Measurements from ENCODE around the gene MAP3K9. TPM values are rescaled to one million over a fixed set of nuclear protein-coding genes. Genes with fewer than 3 reads are reported as not detected.

The MAP3K9 gene
- total RNA-seq, result 10 to 100 TPM in 1 of 2 donors, 1 to 10 TPM in 1; 5.4 to 14.0 TPM
- polyA plus RNA-seq, result 1 to 10 TPM; 2.3 to 3.1 TPM
- long read RNA-seq, donor 1, result 0 reads
- long read RNA-seq, donor 2, result 0 reads
- long read RNA-seq, donor 3, result 0 reads
- long read RNA-seq, donor 4, result 0 reads
- long read RNA-seq, donor 5, result 0 reads

GRCh38 chr14:70809225-70810219, at the start of gene MAP3K9:
MAP3K9 (minus strand) TSS chr14:70809513; CDS start chr14:70809171, 342 bp downstream.
- H3K27ac ChIP-seq (ENCODE audit: low read depth in 1 of 2, low read length in 1 of 2), result peak within 1 kb of the TSS in 1 of 2 donors; percentile 86

GRCh38 chr14:70858641-70859040, 49.3 kb upstream of the MAP3K9 start:
- no peak overlapping the region for H3K4me3 ChIP-seq
- no peak for DNase-seq
- H3K4me1 ChIP-seq (ENCODE audit: control insufficient read depth in 5 of 5, insufficient read depth in 5 of 5, low read length in 5 of 5), result no peaks in the 10 kb centered on the region
- TF ChIP-seq CTCF (IDR thresholded peaks at IDR 0.05; ENCODE audit: control extremely low read depth, extremely low read depth), result no peak
- no peak for ATAC-seq (ENCODE audit: insufficient read depth, low FRiP score)
- H3K9ac ChIP-seq (ENCODE audit: insufficient read depth in 1 of 2, low read length in 2 of 2), result no peak overlapping the region
- H3K36me3 ChIP-seq (ENCODE audit: control insufficient read depth in 4 of 4, insufficient read depth in 4 of 4, low read length in 4 of 4), result no peaks in the 10 kb centered on the region
- H3K27me3 ChIP-seq (ENCODE audit: control insufficient read depth in 3 of 3, insufficient read depth in 3 of 3, low read length in 2 of 3), result no peaks in the 10 kb centered on the region
- 82 to 90% methylated on average over 5 of the region's 5 CpGs for WGBS, 2 donors
- H3K27ac ChIP-seq (ENCODE audit: low read depth in 1 of 2, low read length in 1 of 2), result no peak overlapping the region
- H3K9me3 ChIP-seq (ENCODE audit: control insufficient read depth in 4 of 4, insufficient read depth in 3 of 4, low read length in 3 of 4), result no peaks in the 10 kb centered on the region

More at GRCh38 chr14:70809225-70810219, at the start of gene MAP3K9:
- H3K4me3 ChIP-seq, result peak within 1 kb of the TSS; percentile 70
- H3K27me3 ChIP-seq (ENCODE audit: control insufficient read depth in 3 of 3, insufficient read depth in 3 of 3, low read length in 2 of 3), result peaks cover 0 to 37% (median 27%) of the 10 kb centered on the region in 3 donors
- peaks cover 0 to 2% (median 0%) of the 10 kb centered on the region in 4 donors for H3K9me3 ChIP-seq (ENCODE audit: control insufficient read depth in 4 of 4, insufficient read depth in 3 of 4, low read length in 3 of 4)
- peak within 1 kb of the TSS in 1 of 2 donors; percentile 44 for H3K9ac ChIP-seq (ENCODE audit: insufficient read depth in 1 of 2, low read length in 2 of 2)
- DNase-seq (peak; percentile 77 to 92 (median 91)), ATAC-seq (ENCODE audit: insufficient read depth, low FRiP score) (peak; percentile 93)
- WGBS, 2 donors, result 1 to 2% methylated on average over 50 to 89 of the region's 89 CpGs
- TF ChIP-seq CTCF (IDR thresholded peaks at IDR 0.05; ENCODE audit: control extremely low read depth, extremely low read depth), result no peak
- H3K36me3 ChIP-seq (ENCODE audit: control insufficient read depth in 4 of 4, insufficient read depth in 4 of 4, low read length in 4 of 4), result no peaks in the 10 kb centered on the region
- H3K4me1 ChIP-seq (ENCODE audit: control insufficient read depth in 5 of 5, insufficient read depth in 5 of 5, low read length in 5 of 5), result peaks cover 0 to 14% (median 5%) of the 10 kb centered on the region in 5 donors

- no peaks in the 10 kb centered on the region for H3K36me3 ChIP-seq (ENCODE audit: control insufficient read depth in 4 of 4, insufficient read depth in 4 of 4, low read length in 4 of 4)
- no peak overlapping the region for H3K27ac ChIP-seq (ENCODE audit: low read depth in 1 of 2, low read length in 1 of 2)
- no peaks in the 10 kb centered on the region for H3K4me1 ChIP-seq (ENCODE audit: control insufficient read depth in 5 of 5, insufficient read depth in 5 of 5, low read length in 5 of 5)
- ATAC-seq (ENCODE audit: insufficient read depth, low FRiP score), result no peak
- 96 to 98% methylated on average over 2 of the region's 2 CpGs for WGBS, 2 donors
- TF ChIP-seq CTCF (IDR thresholded peaks at IDR 0.05; ENCODE audit: control extremely low read depth, extremely low read depth), result no peak
- no peak for DNase-seq
- no peak overlapping the region for H3K9ac ChIP-seq (ENCODE audit: insufficient read depth in 1 of 2, low read length in 2 of 2)
- H3K4me3 ChIP-seq, result no peak overlapping the region
- no peaks in the 10 kb centered on the region for H3K9me3 ChIP-seq (ENCODE audit: control insufficient read depth in 4 of 4, insufficient read depth in 3 of 4, low read length in 3 of 4)
- H3K27me3 ChIP-seq (ENCODE audit: control insufficient read depth in 3 of 3, insufficient read depth in 3 of 3, low read length in 2 of 3), result no peaks in the 10 kb centered on the region
These were observed 48.2 kb upstream of the MAP3K9 start for GRCh38 chr14:70857496-70857890.

Data from lung (tissue), 16 donors.